GM23338 (cell line): ENCODE results near the gene GOLT1A. TPM values are rescaled to one million over a fixed set of nuclear protein-coding genes. Genes with fewer than 3 reads are reported as not detected.

Source experiments
- ATAC-seq: fragments of 200-7000 bp; cut with Tn5 transposase; 3 replicates; pipeline ENCODE4 v1.9.1; 2020
- DNase-seq: peaks from one replicate; pipeline ENCODE4 v3.0.0-alpha.2; 2015; ENCODE audit warnings: low spot score
- H2AFZ ChIP-seq: fragments of 200-600 bp; sonication (generic); 2 replicates; pipeline ENCODE4 v1.8.0; 2016; ENCODE audit warnings: antibody characterized with exemption, mild to moderate bottlenecking, moderate library complexity
- H3F3A ChIP-seq: fragments of 200-600 bp; sonication (generic); replicated peaks from 2 replicates; pipeline ENCODE4 v1.8.0; 2017; ENCODE audit warnings: antibody characterized with exemption, mixed run types, low read depth
- H3K27ac ChIP-seq: fragments of 200-600 bp; sonication (generic); 2 replicates; pipeline ENCODE4 v1.6.1; 2016; ENCODE audit warnings: low read depth
- H3K27me3 ChIP-seq: fragments of 200-600 bp; sonication (generic); 2 replicates; pipeline ENCODE4 v1.8.0; 2016; ENCODE audit warnings: mild to moderate bottlenecking, mixed run types, moderate library complexity; ENCODE audit not compliant: insufficient read depth
- H3K36me3 ChIP-seq: fragments of 200-600 bp; sonication (generic); 2 replicates; pipeline ENCODE4 v1.8.0; 2016; ENCODE audit warnings: mild to moderate bottlenecking; ENCODE audit not compliant: insufficient read depth
- H3K4me1 ChIP-seq: fragments of 200-600 bp; sonication (generic); 2 replicates; pipeline ENCODE4 v1.8.0; 2016; ENCODE audit warnings: mild to moderate bottlenecking, moderate library complexity; ENCODE audit not compliant: insufficient read depth
- H3K4me2 ChIP-seq: fragments of 200-600 bp; sonication (generic); 2 replicates; pipeline ENCODE4 v1.7.1; 2017; ENCODE audit warnings: mixed run types
- H3K4me3 ChIP-seq: fragments of 200-600 bp; sonication (generic); 2 replicates; pipeline ENCODE4 v1.6.1; 2016; ENCODE audit warnings: mixed run types
- H3K79me2 ChIP-seq: fragments of 200-600 bp; sonication (generic); replicated peaks from 2 replicates; pipeline ENCODE4 v1.8.0; 2017; ENCODE audit warnings: mild to moderate bottlenecking; ENCODE audit not compliant: insufficient read depth
- H3K9me2 ChIP-seq: fragments of 200-600 bp; sonication (generic); 2 replicates; pipeline ENCODE4 v1.8.0; 2017; ENCODE audit not compliant: insufficient read depth
- H4K20me1 ChIP-seq: fragments of 200-600 bp; sonication (generic); replicated peaks from 2 replicates; pipeline ENCODE4 v1.8.0; 2017; ENCODE audit warnings: mild to moderate bottlenecking; ENCODE audit not compliant: insufficient read depth
- H3K27ac Mint-ChIP-seq: 2 replicates; pipeline ENCODE4 v1.8.0; 2020; ENCODE audit warnings: inconsistent platforms, mild to moderate bottlenecking, moderate library complexity, mixed read lengths
- H3K27me3 Mint-ChIP-seq: 3 replicates; pipeline ENCODE4 v1.8.0; 2022; ENCODE audit warnings: low read depth, mild to moderate bottlenecking, moderate library complexity, mixed read lengths, inconsistent platforms; ENCODE audit not compliant: insufficient read depth, poor library complexity
- H3K36me3 Mint-ChIP-seq: 3 replicates; pipeline ENCODE4 v1.8.0; 2021; ENCODE audit warnings: low read depth, mild to moderate bottlenecking, inconsistent platforms, moderate library complexity, mixed read lengths
- H3K4me1 Mint-ChIP-seq: 3 replicates; pipeline ENCODE4 v1.8.0; 2020; ENCODE audit warnings: mild to moderate bottlenecking, inconsistent platforms, mixed read lengths
- H3K4me3 Mint-ChIP-seq: 3 replicates; pipeline ENCODE4 v1.8.0; 2021; ENCODE audit warnings: moderate library complexity, mild to moderate bottlenecking, inconsistent platforms, mixed read lengths
- H3K9me3 Mint-ChIP-seq: 3 replicates; pipeline ENCODE4 v1.8.0; 2020; ENCODE audit warnings: moderate library complexity, mild to moderate bottlenecking, inconsistent platforms, mixed read lengths
- CREB1 ChIP-seq: fragments of 250-450 bp; sonication (Bioruptor Pico); IDR thresholded peaks from 2 replicates; pipeline ENCODE4 v1.5.0; 2020; ENCODE audit warnings: low read depth, mild to moderate bottlenecking, moderate library complexity
- EZH2 ChIP-seq: fragments of 200-600 bp; sonication (generic); IDR thresholded peaks from one replicate; pipeline ENCODE4 v1.8.0; 2017; ENCODE audit warnings: antibody characterized with exemption, mild to moderate bottlenecking, low read depth; ENCODE audit not compliant: unreplicated experiment
- EZH2phosphoT487 ChIP-seq: fragments of 200-600 bp; sonication (generic); IDR thresholded peaks from one replicate; pipeline ENCODE4 v1.8.1; 2018; ENCODE audit warnings: antibody characterized with exemption; ENCODE audit not compliant: unreplicated experiment
- JUNB ChIP-seq: IDR thresholded peaks from one replicate; pipeline ENCODE4 v1.6.1; 2016; ENCODE audit warnings: antibody characterized with exemption; ENCODE audit not compliant: unreplicated experiment
- NANOG ChIP-seq: IDR thresholded peaks from 2 replicates; pipeline ENCODE4 v1.6.1; 2016; ENCODE audit warnings: antibody characterized with exemption, borderline replicate concordance
- POLR2AphosphoS5 ChIP-seq: IDR thresholded peaks from 2 replicates; pipeline ENCODE4 v1.6.1; 2016; ENCODE audit warnings: antibody characterized with exemption, low read depth
- STAT1 ChIP-seq: IDR thresholded peaks from one replicate; pipeline ENCODE4 v1.6.1; 2016; ENCODE audit warnings: antibody characterized with exemption; ENCODE audit not compliant: unreplicated experiment
- ZNF114 ChIP-seq: fragments of 250-450 bp; sonication (Bioruptor Pico); IDR thresholded peaks from 2 replicates; pipeline ENCODE4 v1.5.0; 2020; ENCODE audit warnings: mild to moderate bottlenecking, moderate library complexity
- ZNF331 ChIP-seq: fragments of 250-450 bp; sonication (Bioruptor Pico); IDR thresholded peaks from 2 replicates; pipeline ENCODE4 v1.5.0; 2020; ENCODE audit warnings: low read depth, mild to moderate bottlenecking, moderate library complexity
- polyA plus RNA-seq: library from polyadenylated mRNA; unstranded; fragments of >200 nt; fragmentation: Nextera tagmentation; extraction: Ambion mirVana; gene quantifications from 2 replicates; pipeline ENCODE4 v1.2.1, GENCODE V29; 2016
- total RNA-seq: library from RNA; depleted of rRNA; stranded (reverse); fragments of >200 nt; shearing (Covaris generic); gene quantifications from 2 replicates; pipeline ENCODE4 v1.2.3, GENCODE V29; 2014
- TF ChIP-seq, protein P1 (sequence below): fragments of 250-450 bp; sonication (Bioruptor Pico); IDR thresholded peaks from 2 replicates; pipeline ENCODE4 v1.5.0; 2020; ENCODE audit warnings: mild to moderate bottlenecking, moderate library complexity
- TF ChIP-seq, protein P2 (sequence below): IDR thresholded peaks from 2 replicates; pipeline ENCODE4 v1.6.1; 2016; ENCODE audit warnings: antibody characterized with exemption
- TF ChIP-seq, protein P3 (sequence below), 2 experiments: fragments of 200-600 bp in 1 of 2; sonication (generic) in 1 of 2; conservative IDR thresholded peaks; 2 replicates each; pipeline versions ENCODE4 v1.5.1 to v1.6.1; 2016 to 2017; ENCODE audit warnings: antibody characterized with exemption in 2 of 2, low read depth in 2 of 2, mild to moderate bottlenecking in 2 of 2, moderate library complexity in 1 of 2
- TF ChIP-seq, protein P4 (sequence below): IDR thresholded peaks from one replicate; pipeline ENCODE4 v1.6.1; 2018; ENCODE audit warnings: antibody characterized with exemption; ENCODE audit not compliant: unreplicated experiment

GOLT1A gene
- total and polyA plus RNA-seq, 2 experiments from 2014 or later, result 3.0 to 7.2 TPM

DNA sequence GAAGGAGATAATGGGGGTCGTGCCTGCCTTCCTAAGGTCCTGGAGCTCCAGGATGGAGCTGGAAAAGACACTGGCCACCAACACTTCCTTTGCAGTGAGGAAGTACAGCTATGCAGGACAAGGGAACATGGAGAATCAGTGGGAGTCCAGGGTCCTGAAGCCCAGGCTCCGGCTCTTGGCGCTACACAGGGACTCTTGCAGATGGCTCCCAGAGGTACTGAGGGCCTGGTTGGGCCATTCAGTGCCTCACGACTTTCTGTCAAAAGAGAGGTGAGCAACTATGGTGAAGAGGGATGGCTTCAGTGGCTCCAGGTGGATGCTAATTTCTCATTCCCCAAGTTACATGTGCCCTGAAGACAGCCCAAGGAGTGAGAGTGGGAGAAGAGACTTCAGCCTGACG is 60.1 kb downstream of the GOLT1A start:
- ATAC-seq (no peak), DNase-seq (no peak)
- Mint-ChIP-seq H3K27ac (no peak overlapping the region), H3K27me3 (peaks cover 19% of the 10 kb centered on the region), H3K9me3 (no peaks in the 10 kb centered on the region), H3K36me3 (no peaks in the 10 kb centered on the region; the same call in 1 of the 3 replicates), H3K4me3 (no peak overlapping the region), H3K4me1 (peaks cover 30% of the 10 kb centered on the region)
- Histone ChIP-seq H3K4me3 (no peak overlapping the region), H3K9me2 (no peaks in the 10 kb centered on the region), H3K27me3 (peaks cover 19% of the 10 kb centered on the region; the same call in 1 of the 2 replicates), H3K4me2 (no peak overlapping the region), H3K79me2 (no peaks in the 10 kb centered on the region), H3K36me3 (no peaks in the 10 kb centered on the region), H3K27ac (no peak overlapping the region), H2AFZ (no peak overlapping the region), H3F3A (no peaks in the 10 kb centered on the region), H4K20me1 (no peaks in the 10 kb centered on the region), H3K4me1 (peaks cover 12% of the 10 kb centered on the region)
- TF ChIP-seq, protein P1, sequence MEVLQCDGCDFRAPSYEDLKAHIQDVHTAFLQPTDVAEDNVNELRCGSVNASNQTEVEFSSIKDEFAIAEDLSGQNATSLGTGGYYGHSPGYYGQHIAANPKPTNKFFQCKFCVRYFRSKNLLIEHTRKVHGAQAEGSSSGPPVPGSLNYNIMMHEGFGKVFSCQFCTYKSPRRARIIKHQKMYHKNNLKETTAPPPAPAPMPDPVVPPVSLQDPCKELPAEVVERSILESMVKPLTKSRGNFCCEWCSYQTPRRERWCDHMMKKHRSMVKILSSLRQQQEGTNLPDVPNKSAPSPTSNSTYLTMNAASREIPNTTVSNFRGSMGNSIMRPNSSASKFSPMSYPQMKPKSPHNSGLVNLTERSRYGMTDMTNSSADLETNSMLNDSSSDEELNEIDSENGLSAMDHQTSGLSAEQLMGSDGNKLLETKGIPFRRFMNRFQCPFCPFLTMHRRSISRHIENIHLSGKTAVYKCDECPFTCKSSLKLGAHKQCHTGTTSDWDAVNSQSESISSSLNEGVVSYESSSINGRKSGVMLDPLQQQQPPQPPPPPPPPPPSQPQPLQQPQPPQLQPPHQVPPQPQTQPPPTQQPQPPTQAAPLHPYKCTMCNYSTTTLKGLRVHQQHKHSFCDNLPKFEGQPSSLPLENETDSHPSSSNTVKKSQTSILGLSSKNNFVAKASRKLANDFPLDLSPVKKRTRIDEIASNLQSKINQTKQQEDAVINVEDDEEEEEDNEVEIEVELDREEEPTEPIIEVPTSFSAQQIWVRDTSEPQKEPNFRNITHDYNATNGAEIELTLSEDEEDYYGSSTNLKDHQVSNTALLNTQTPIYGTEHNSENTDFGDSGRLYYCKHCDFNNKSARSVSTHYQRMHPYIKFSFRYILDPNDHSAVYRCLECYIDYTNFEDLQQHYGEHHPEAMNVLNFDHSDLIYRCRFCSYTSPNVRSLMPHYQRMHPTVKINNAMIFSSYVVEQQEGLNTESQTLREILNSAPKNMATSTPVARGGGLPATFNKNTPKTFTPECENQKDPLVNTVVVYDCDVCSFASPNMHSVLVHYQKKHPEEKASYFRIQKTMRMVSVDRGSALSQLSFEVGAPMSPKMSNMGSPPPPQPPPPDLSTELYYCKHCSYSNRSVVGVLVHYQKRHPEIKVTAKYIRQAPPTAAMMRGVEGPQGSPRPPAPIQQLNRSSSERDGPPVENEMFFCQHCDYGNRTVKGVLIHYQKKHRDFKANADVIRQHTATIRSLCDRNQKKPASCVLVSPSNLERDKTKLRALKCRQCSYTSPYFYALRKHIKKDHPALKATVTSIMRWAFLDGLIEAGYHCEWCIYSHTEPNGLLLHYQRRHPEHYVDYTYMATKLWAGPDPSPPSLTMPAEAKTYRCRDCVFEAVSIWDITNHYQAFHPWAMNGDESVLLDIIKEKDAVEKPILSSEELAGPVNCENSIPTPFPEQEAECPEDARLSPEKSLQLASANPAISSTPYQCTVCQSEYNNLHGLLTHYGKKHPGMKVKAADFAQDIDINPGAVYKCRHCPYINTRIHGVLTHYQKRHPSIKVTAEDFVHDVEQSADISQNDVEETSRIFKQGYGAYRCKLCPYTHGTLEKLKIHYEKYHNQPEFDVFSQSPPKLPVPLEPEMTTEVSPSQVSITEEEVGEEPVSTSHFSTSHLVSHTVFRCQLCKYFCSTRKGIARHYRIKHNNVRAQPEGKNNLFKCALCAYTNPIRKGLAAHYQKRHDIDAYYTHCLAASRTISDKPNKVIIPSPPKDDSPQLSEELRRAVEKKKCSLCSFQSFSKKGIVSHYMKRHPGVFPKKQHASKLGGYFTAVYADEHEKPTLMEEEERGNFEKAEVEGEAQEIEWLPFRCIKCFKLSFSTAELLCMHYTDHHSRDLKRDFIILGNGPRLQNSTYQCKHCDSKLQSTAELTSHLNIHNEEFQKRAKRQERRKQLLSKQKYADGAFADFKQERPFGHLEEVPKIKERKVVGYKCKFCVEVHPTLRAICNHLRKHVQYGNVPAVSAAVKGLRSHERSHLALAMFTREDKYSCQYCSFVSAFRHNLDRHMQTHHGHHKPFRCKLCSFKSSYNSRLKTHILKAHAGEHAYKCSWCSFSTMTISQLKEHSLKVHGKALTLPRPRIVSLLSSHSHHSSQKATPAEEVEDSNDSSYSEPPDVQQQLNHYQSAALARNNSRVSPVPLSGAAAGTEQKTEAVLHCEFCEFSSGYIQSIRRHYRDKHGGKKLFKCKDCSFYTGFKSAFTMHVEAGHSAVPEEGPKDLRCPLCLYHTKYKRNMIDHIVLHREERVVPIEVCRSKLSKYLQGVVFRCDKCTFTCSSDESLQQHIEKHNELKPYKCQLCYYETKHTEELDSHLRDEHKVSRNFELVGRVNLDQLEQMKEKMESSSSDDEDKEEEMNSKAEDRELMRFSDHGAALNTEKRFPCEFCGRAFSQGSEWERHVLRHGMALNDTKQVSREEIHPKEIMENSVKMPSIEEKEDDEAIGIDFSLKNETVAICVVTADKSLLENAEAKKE (CRISPR knock-in tag), result no peak
- TF ChIP-seq POLR2AphosphoS5, result no peak
- TF ChIP-seq EZH2, result no peak
- TF ChIP-seq STAT1, result no peak
- TF ChIP-seq, protein P2, sequence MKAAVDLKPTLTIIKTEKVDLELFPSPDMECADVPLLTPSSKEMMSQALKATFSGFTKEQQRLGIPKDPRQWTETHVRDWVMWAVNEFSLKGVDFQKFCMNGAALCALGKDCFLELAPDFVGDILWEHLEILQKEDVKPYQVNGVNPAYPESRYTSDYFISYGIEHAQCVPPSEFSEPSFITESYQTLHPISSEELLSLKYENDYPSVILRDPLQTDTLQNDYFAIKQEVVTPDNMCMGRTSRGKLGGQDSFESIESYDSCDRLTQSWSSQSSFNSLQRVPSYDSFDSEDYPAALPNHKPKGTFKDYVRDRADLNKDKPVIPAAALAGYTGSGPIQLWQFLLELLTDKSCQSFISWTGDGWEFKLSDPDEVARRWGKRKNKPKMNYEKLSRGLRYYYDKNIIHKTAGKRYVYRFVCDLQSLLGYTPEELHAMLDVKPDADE, result no peak
- TF ChIP-seq EZH2phosphoT487, result no peak
- TF ChIP-seq, protein P3, sequence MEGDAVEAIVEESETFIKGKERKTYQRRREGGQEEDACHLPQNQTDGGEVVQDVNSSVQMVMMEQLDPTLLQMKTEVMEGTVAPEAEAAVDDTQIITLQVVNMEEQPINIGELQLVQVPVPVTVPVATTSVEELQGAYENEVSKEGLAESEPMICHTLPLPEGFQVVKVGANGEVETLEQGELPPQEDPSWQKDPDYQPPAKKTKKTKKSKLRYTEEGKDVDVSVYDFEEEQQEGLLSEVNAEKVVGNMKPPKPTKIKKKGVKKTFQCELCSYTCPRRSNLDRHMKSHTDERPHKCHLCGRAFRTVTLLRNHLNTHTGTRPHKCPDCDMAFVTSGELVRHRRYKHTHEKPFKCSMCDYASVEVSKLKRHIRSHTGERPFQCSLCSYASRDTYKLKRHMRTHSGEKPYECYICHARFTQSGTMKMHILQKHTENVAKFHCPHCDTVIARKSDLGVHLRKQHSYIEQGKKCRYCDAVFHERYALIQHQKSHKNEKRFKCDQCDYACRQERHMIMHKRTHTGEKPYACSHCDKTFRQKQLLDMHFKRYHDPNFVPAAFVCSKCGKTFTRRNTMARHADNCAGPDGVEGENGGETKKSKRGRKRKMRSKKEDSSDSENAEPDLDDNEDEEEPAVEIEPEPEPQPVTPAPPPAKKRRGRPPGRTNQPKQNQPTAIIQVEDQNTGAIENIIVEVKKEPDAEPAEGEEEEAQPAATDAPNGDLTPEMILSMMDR (conservative IDR thresholded peaks at IDR 0.05; ENCODE audit: low read depth in 2 of 2), result no peak
- TF ChIP-seq ZNF331 (CRISPR knock-in tag), result no peak
- TF ChIP-seq CREB1 (CRISPR knock-in tag), result no peak
- no peak for TF ChIP-seq NANOG
- TF ChIP-seq JUNB, result no peak
- no peak for TF ChIP-seq ZNF114
- TF ChIP-seq, protein P4, sequence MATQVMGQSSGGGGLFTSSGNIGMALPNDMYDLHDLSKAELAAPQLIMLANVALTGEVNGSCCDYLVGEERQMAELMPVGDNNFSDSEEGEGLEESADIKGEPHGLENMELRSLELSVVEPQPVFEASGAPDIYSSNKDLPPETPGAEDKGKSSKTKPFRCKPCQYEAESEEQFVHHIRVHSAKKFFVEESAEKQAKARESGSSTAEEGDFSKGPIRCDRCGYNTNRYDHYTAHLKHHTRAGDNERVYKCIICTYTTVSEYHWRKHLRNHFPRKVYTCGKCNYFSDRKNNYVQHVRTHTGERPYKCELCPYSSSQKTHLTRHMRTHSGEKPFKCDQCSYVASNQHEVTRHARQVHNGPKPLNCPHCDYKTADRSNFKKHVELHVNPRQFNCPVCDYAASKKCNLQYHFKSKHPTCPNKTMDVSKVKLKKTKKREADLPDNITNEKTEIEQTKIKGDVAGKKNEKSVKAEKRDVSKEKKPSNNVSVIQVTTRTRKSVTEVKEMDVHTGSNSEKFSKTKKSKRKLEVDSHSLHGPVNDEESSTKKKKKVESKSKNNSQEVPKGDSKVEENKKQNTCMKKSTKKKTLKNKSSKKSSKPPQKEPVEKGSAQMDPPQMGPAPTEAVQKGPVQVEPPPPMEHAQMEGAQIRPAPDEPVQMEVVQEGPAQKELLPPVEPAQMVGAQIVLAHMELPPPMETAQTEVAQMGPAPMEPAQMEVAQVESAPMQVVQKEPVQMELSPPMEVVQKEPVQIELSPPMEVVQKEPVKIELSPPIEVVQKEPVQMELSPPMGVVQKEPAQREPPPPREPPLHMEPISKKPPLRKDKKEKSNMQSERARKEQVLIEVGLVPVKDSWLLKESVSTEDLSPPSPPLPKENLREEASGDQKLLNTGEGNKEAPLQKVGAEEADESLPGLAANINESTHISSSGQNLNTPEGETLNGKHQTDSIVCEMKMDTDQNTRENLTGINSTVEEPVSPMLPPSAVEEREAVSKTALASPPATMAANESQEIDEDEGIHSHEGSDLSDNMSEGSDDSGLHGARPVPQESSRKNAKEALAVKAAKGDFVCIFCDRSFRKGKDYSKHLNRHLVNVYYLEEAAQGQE, result no peak
